Measurements from ENCODE around the gene NLGN2.

The NLGN2 gene

GRCh38 chr17:7407082-7407481 is 563 bp upstream of the NLGN2 start:
- Histone ChIP-seq H3K79me2 (ENCODE audit: control insufficient read depth, insufficient read depth, low read length) (no peaks in the 10 kb centered on the region), H3K56ac (ENCODE audit: low read length) (no peak overlapping the region), H2BK120ac (ENCODE audit: low read depth, low read length) (no peak overlapping the region), H4K5ac (ENCODE audit: low read length) (no peak overlapping the region), H3K18ac (ENCODE audit: low read length) (no peak overlapping the region), H2BK15ac (replicated peaks; ENCODE audit: low read depth) (no peak overlapping the region), H3K23ac (ENCODE audit: low read length) (no peak overlapping the region), H3K4me3 (ENCODE audit: low read length) (no peak overlapping the region), H4K8ac (ENCODE audit: low read depth, low read length) (no peak overlapping the region), H3K27ac (ENCODE audit: low read depth, low read length) (no peak overlapping the region), H2AK5ac (ENCODE audit: low read length) (no peak overlapping the region), H3K9ac (ENCODE audit: low read length) (no peak overlapping the region), H3K4me1 (ENCODE audit: control insufficient read depth, low read depth, low read length) (peaks cover 9% of the 10 kb centered on the region), H3K36me3 (ENCODE audit: control insufficient read depth, insufficient read depth, low read length) (no peaks in the 10 kb centered on the region), H3K79me1 (ENCODE audit: low read length) (no peaks in the 10 kb centered on the region), H3K4ac (ENCODE audit: low read depth, low read length) (no peak overlapping the region), H2BK5ac (ENCODE audit: low read length) (no peak overlapping the region), H3K27me3 (ENCODE audit: insufficient read depth, low read length, poor library complexity) (no peaks in the 10 kb centered on the region), H3K4me2 (ENCODE audit: low read length) (no peak overlapping the region)
- WGBS (ENCODE audit: extremely low coverage, insufficient coverage, low lambda C conversion rate) = no CpG with 5 or more reads among the region's 13 CpGs
- DNase-seq = no peak

GRCh38 chr17:7408252-7408727 is 645 bp downstream of the NLGN2 start:
- WGBS (ENCODE audit: extremely low coverage, insufficient coverage, low lambda C conversion rate) = no CpG with 5 or more reads among the region's 58 CpGs

GRCh38 chr17:7408863-7409262 is 1.2 kb downstream of the NLGN2 start:
- H3K27ac ChIP-seq (ENCODE audit: low read depth, low read length) = no peak overlapping the region
- no peak overlapping the region for H3K18ac ChIP-seq (ENCODE audit: low read length)
- no peak overlapping the region for H4K5ac ChIP-seq (ENCODE audit: low read length)
- H2BK15ac ChIP-seq (replicated peaks; ENCODE audit: low read depth) = no peak overlapping the region
- peak overlapping the region; percentile 63 for H3K9ac ChIP-seq (ENCODE audit: low read length)
- H3K79me2 ChIP-seq (ENCODE audit: control insufficient read depth, insufficient read depth, low read length) = no peaks in the 10 kb centered on the region
- H2BK5ac ChIP-seq (ENCODE audit: low read length) = no peak overlapping the region
- no peak overlapping the region for H3K4me2 ChIP-seq (ENCODE audit: low read length)
- H3K4me3 ChIP-seq (ENCODE audit: low read length) = no peak overlapping the region
- H3K23ac ChIP-seq (ENCODE audit: low read length) = peak overlapping the region; percentile 80
- WGBS (ENCODE audit: extremely low coverage, insufficient coverage, low lambda C conversion rate) = no CpG with 5 or more reads among the region's 6 CpGs
- no peaks in the 10 kb centered on the region for H3K79me1 ChIP-seq (ENCODE audit: low read length)
- peak overlapping the region; percentile 88 for H3K56ac ChIP-seq (ENCODE audit: low read length)
- no peak overlapping the region for H2AK5ac ChIP-seq (ENCODE audit: low read length)
- H2BK120ac ChIP-seq (ENCODE audit: low read depth, low read length) = no peak overlapping the region
- DNase-seq = no peak
- H3K27me3 ChIP-seq (ENCODE audit: insufficient read depth, low read length, poor library complexity) = no peaks in the 10 kb centered on the region
- H4K8ac ChIP-seq (ENCODE audit: low read depth, low read length) = no peak overlapping the region
- no peaks in the 10 kb centered on the region for H3K36me3 ChIP-seq (ENCODE audit: control insufficient read depth, insufficient read depth, low read length)
- no peak overlapping the region for H3K4ac ChIP-seq (ENCODE audit: low read depth, low read length)
- peaks cover 7% of the 10 kb centered on the region for H3K4me1 ChIP-seq (ENCODE audit: control insufficient read depth, low read depth, low read length)

More at GRCh38 chr17:7408252-7408727, 645 bp downstream of the NLGN2 start:
- Histone ChIP-seq H3K4ac (ENCODE audit: low read depth, low read length) (no peak overlapping the region), H3K36me3 (ENCODE audit: control insufficient read depth, insufficient read depth, low read length) (no peaks in the 10 kb centered on the region), H3K18ac (ENCODE audit: low read length) (peak overlapping the region; percentile 57), H4K5ac (ENCODE audit: low read length) (no peak overlapping the region), H3K23ac (ENCODE audit: low read length) (peak overlapping the region; percentile 80), H2AK5ac (ENCODE audit: low read length) (no peak overlapping the region), H2BK120ac (ENCODE audit: low read depth, low read length) (no peak overlapping the region), H2BK5ac (ENCODE audit: low read length) (no peak overlapping the region), H3K9ac (ENCODE audit: low read length) (peak overlapping the region; percentile 63), H3K4me3 (ENCODE audit: low read length) (no peak overlapping the region), H3K56ac (ENCODE audit: low read length) (peak overlapping the region; percentile 88), H4K8ac (ENCODE audit: low read depth, low read length) (no peak overlapping the region), H3K79me2 (ENCODE audit: control insufficient read depth, insufficient read depth, low read length) (no peaks in the 10 kb centered on the region), H2BK15ac (replicated peaks; ENCODE audit: low read depth) (no peak overlapping the region), H3K27ac (ENCODE audit: low read depth, low read length) (no peak overlapping the region), H3K4me1 (ENCODE audit: control insufficient read depth, low read depth, low read length) (peaks cover 7% of the 10 kb centered on the region), H3K27me3 (ENCODE audit: insufficient read depth, low read length, poor library complexity) (no peaks in the 10 kb centered on the region), H3K79me1 (ENCODE audit: low read length) (no peaks in the 10 kb centered on the region), H3K4me2 (ENCODE audit: low read length) (peak overlapping the region; percentile 55)
- DNase-seq = no peak

- Histone ChIP-seq H2BK5ac (ENCODE audit: low read length) (no peak overlapping the region), H3K79me2 (ENCODE audit: control insufficient read depth, insufficient read depth, low read length) (no peaks in the 10 kb centered on the region), H3K4ac (ENCODE audit: low read depth, low read length) (no peak overlapping the region), H4K8ac (ENCODE audit: low read depth, low read length) (no peak overlapping the region), H3K23ac (ENCODE audit: low read length) (no peak overlapping the region), H2BK15ac (replicated peaks; ENCODE audit: low read depth) (no peak overlapping the region), H3K4me1 (ENCODE audit: control insufficient read depth, low read depth, low read length) (peaks cover 7% of the 10 kb centered on the region), H3K27me3 (ENCODE audit: insufficient read depth, low read length, poor library complexity) (no peaks in the 10 kb centered on the region), H3K4me3 (ENCODE audit: low read length) (no peak overlapping the region), H3K4me2 (ENCODE audit: low read length) (no peak overlapping the region), H3K79me1 (ENCODE audit: low read length) (no peaks in the 10 kb centered on the region), H3K18ac (ENCODE audit: low read length) (no peak overlapping the region), H3K27ac (ENCODE audit: low read depth, low read length) (no peak overlapping the region), H3K9ac (ENCODE audit: low read length) (no peak overlapping the region), H2AK5ac (ENCODE audit: low read length) (no peak overlapping the region), H3K56ac (ENCODE audit: low read length) (no peak overlapping the region), H3K36me3 (ENCODE audit: control insufficient read depth, insufficient read depth, low read length) (no peaks in the 10 kb centered on the region), H4K5ac (ENCODE audit: low read length) (no peak overlapping the region), H2BK120ac (ENCODE audit: low read depth, low read length) (no peak overlapping the region)
- no CpG with 5 or more reads among the region's 6 CpGs for WGBS (ENCODE audit: extremely low coverage, insufficient coverage, low lambda C conversion rate)
- DNase-seq = no peak
Observed at GRCh38 chr17:7409716-7410115, 2.1 kb downstream of the NLGN2 start.

- Histone ChIP-seq H2AK5ac (ENCODE audit: low read length) (no peak overlapping the region), H2BK15ac (replicated peaks; ENCODE audit: low read depth) (no peak overlapping the region), H4K8ac (ENCODE audit: low read depth, low read length) (no peak overlapping the region), H3K27me3 (ENCODE audit: insufficient read depth, low read length, poor library complexity) (no peaks in the 10 kb centered on the region), H3K79me1 (ENCODE audit: low read length) (no peaks in the 10 kb centered on the region), H3K4me1 (ENCODE audit: control insufficient read depth, low read depth, low read length) (peaks cover 7% of the 10 kb centered on the region), H3K56ac (ENCODE audit: low read length) (no peak overlapping the region), H3K27ac (ENCODE audit: low read depth, low read length) (no peak overlapping the region), H3K9ac (ENCODE audit: low read length) (no peak overlapping the region), H3K4me3 (ENCODE audit: low read length) (no peak overlapping the region), H2BK5ac (ENCODE audit: low read length) (no peak overlapping the region), H3K79me2 (ENCODE audit: control insufficient read depth, insufficient read depth, low read length) (no peaks in the 10 kb centered on the region), H3K4me2 (ENCODE audit: low read length) (no peak overlapping the region), H3K23ac (ENCODE audit: low read length) (no peak overlapping the region), H2BK120ac (ENCODE audit: low read depth, low read length) (no peak overlapping the region), H3K36me3 (ENCODE audit: control insufficient read depth, insufficient read depth, low read length) (no peaks in the 10 kb centered on the region), H3K18ac (ENCODE audit: low read length) (no peak overlapping the region), H3K4ac (ENCODE audit: low read depth, low read length) (no peak overlapping the region), H4K5ac (ENCODE audit: low read length) (no peak overlapping the region)
- DNase-seq = no peak
- no CpG with 5 or more reads among the region's 25 CpGs for WGBS (ENCODE audit: extremely low coverage, insufficient coverage, low lambda C conversion rate)
Observed at GRCh38 chr17:7410634-7411426, 3.2 kb downstream of the NLGN2 start.

GRCh38 chr17:7411427-7411750 is 3.7 kb downstream of the NLGN2 start:
- Histone ChIP-seq H4K8ac (ENCODE audit: low read depth, low read length) (no peak overlapping the region), H3K23ac (ENCODE audit: low read length) (no peak overlapping the region), H3K27ac (ENCODE audit: low read depth, low read length) (no peak overlapping the region), H3K18ac (ENCODE audit: low read length) (no peak overlapping the region), H2AK5ac (ENCODE audit: low read length) (no peak overlapping the region), H2BK15ac (replicated peaks; ENCODE audit: low read depth) (no peak overlapping the region), H3K9ac (ENCODE audit: low read length) (no peak overlapping the region), H4K5ac (ENCODE audit: low read length) (no peak overlapping the region), H3K4me1 (ENCODE audit: control insufficient read depth, low read depth, low read length) (peaks cover 4% of the 10 kb centered on the region), H3K56ac (ENCODE audit: low read length) (no peak overlapping the region), H2BK5ac (ENCODE audit: low read length) (no peak overlapping the region), H3K79me1 (ENCODE audit: low read length) (no peaks in the 10 kb centered on the region), H3K79me2 (ENCODE audit: control insufficient read depth, insufficient read depth, low read length) (no peaks in the 10 kb centered on the region), H3K4ac (ENCODE audit: low read depth, low read length) (no peak overlapping the region), H3K4me2 (ENCODE audit: low read length) (no peak overlapping the region), H2BK120ac (ENCODE audit: low read depth, low read length) (no peak overlapping the region), H3K36me3 (ENCODE audit: control insufficient read depth, insufficient read depth, low read length) (no peaks in the 10 kb centered on the region), H3K27me3 (ENCODE audit: insufficient read depth, low read length, poor library complexity) (no peaks in the 10 kb centered on the region), H3K4me3 (ENCODE audit: low read length) (no peak overlapping the region)
- DNase-seq = no peak
- no CpG with 5 or more reads among the region's 8 CpGs for WGBS (ENCODE audit: extremely low coverage, insufficient coverage, low lambda C conversion rate)
